PFSK-1 (cell line): ENCODE data around the gene ADD2.

Experiments used
- POLR2AphosphoS5 ChIP-seq: IDR thresholded peaks from 2 replicates; pipeline ENCODE4 v1.6.1; 2012; ENCODE audit warnings: low read depth, mild to moderate bottlenecking, control low read depth, low read length, moderate library complexity
- TAF1 ChIP-seq: IDR thresholded peaks from 2 replicates; pipeline ENCODE4 v1.6.1; 2012; ENCODE audit warnings: low read length, control low read depth, borderline replicate concordance; ENCODE audit not compliant: insufficient read depth

GRCh38 chr2:70795164-70795995 lies 27.4 kb upstream of the ADD2 start:
- TF ChIP-seq TAF1 (no peak), POLR2AphosphoS5 (no peak)
